Measurements from ENCODE around the gene KCNQ5. TPM values are rescaled to one million over a fixed set of nuclear protein-coding genes. Genes with fewer than 3 reads are reported as not detected.
"Not testable (repeated sequence)": the region's sequence is repeated elsewhere in the genome, so short reads cannot be mapped to it uniquely, and the experiment has no call there.

Gene KCNQ5
- total RNA-seq, 2 donors from 2014 or later = 0.67 TPM; not detected in 1

GRCh38 chr6:73225396-73225795 lies 603.5 kb downstream of the KCNQ5 start, which contains the start of gene KHDC1L:
KHDC1L (minus strand) TSS chr6:73225496; CDS start chr6:73225408, 88 bp downstream.
- Histone ChIP-seq H3K36me3 (no peaks in the 10 kb centered on the region), H3K27ac (no peak within 1 kb of the TSS), H3K4me1 (no peaks in the 10 kb centered on the region), H3K9me3 (no peaks in the 10 kb centered on the region), H3K27me3 (no peaks in the 10 kb centered on the region), H3K4me3 (no peak within 1 kb of the TSS)
- DNase-seq (ENCODE audit: low spot score) = peak; percentile 42
- no peak for TF ChIP-seq CTCF (IDR thresholded peaks at IDR 0.05)

GRCh38 chr6:73227606-73228255 lies 605.9 kb downstream of the KCNQ5 start:
- Histone ChIP-seq H3K9me3 (no peaks in the 10 kb centered on the region), H3K4me3 (no peak overlapping the region), H3K27me3 (no peaks in the 10 kb centered on the region), H3K36me3 (no peaks in the 10 kb centered on the region), H3K4me1 (no peaks in the 10 kb centered on the region), H3K27ac (no peak overlapping the region)
- TF ChIP-seq CTCF (IDR thresholded peaks at IDR 0.05) = no peak
- no peak for DNase-seq (ENCODE audit: low spot score)

GRCh38 chr6:73231986-73232391 lies 610.1 kb downstream of the KCNQ5 start:
- H3K36me3 ChIP-seq = no peaks in the 10 kb centered on the region
- H3K4me1 ChIP-seq = no peaks in the 10 kb centered on the region
- no peaks in the 10 kb centered on the region for H3K9me3 ChIP-seq
- TF ChIP-seq CTCF (IDR thresholded peaks at IDR 0.05) = no peak
- H3K27ac ChIP-seq = no peak overlapping the region
- peak; percentile 5 for DNase-seq (ENCODE audit: low spot score)
- no peaks in the 10 kb centered on the region for H3K27me3 ChIP-seq
- no peak overlapping the region for H3K4me3 ChIP-seq

- no peak for TF ChIP-seq CTCF (IDR thresholded peaks at IDR 0.05)
- Histone ChIP-seq H3K9me3 (no peaks in the 10 kb centered on the region), H3K36me3 (no peaks in the 10 kb centered on the region), H3K27ac (no peak overlapping the region), H3K27me3 (no peaks in the 10 kb centered on the region), H3K4me1 (no peaks in the 10 kb centered on the region), H3K4me3 (no peak overlapping the region)
- peak; percentile 32 for DNase-seq (ENCODE audit: low spot score)
Observed at GRCh38 chr6:73233048-73233447, 611.2 kb downstream of the KCNQ5 start.

GRCh38 chr6:73233971-73234370 lies 612.1 kb downstream of the KCNQ5 start:
- not testable (repeated sequence) for H3K4me1 ChIP-seq, H3K27ac ChIP-seq, H3K4me3 ChIP-seq, H3K36me3 ChIP-seq, H3K27me3 ChIP-seq, H3K9me3 ChIP-seq
- DNase-seq (ENCODE audit: low spot score) = peak; percentile 16

GRCh38 chr6:73234733-73235132 lies 612.9 kb downstream of the KCNQ5 start:
- Histone ChIP-seq H3K27me3 (no peaks in the 10 kb centered on the region), H3K27ac (no peak overlapping the region), H3K36me3 (no peaks in the 10 kb centered on the region), H3K4me3 (no peak overlapping the region), H3K9me3 (no peaks in the 10 kb centered on the region), H3K4me1 (no peaks in the 10 kb centered on the region)
- peak; percentile 5 for DNase-seq (ENCODE audit: low spot score)
- TF ChIP-seq CTCF (IDR thresholded peaks at IDR 0.05) = no peak
